KBM-7 (cell line): ENCODE results near the gene GNB1.
"Not testable (repeated sequence)": the region's sequence is repeated elsewhere in the genome, so short reads cannot be mapped to it uniquely, and the experiment has no call there.

ENCODE experiments used
- DNase-seq: peaks from one replicate; pipeline ENCODE4 v3.0.0-alpha.2; 2015
- in situ Hi-C: fragments of 300-500 bp; cut with MboI; formaldehyde crosslinking; loops from 2 replicates; pipeline ENCODE4 v1.14.3; 2020; ENCODE audit warnings: low sequenced_read_pairs, low pct_unique_long_range_greater_than_20kb, mixed read lengths

Gene GNB1

DNA sequence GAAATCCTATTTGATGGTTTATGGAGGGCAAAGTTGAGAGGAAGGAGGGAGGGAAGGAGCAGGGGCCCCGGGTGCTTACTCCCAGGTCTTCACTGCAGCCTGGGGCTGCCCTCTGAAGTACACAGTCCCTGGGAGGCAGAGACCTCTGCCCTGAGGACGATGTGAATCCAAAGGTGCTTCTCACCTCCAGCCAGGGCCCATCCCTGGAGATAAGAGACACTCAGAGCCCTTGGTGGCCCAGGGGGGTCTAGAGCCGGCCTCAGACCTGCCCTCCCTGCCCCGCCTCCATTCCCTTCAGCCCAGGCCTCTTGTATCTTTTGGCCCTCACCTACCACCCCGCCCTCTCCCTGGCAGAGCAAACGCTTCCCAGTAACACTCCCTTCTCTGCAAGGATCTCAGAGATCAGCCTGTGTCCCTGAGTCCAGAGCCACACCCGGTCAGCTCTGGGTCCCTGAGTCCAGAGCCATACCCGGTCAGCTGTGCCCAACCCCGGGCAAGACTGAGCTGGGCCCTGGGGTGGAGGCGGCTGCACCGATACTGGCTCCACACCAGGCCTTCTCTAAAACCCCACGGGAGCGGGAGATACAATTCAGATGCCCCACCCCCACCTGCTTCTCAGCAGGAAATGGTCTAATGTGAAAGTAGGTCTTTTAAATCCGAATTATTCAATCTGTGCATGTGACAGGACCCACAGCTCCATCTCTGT lies 3.6 kb upstream of the GNB1 start:
- DNase-seq: no peak
- in situ Hi-C loops: no loop called here

DNA sequence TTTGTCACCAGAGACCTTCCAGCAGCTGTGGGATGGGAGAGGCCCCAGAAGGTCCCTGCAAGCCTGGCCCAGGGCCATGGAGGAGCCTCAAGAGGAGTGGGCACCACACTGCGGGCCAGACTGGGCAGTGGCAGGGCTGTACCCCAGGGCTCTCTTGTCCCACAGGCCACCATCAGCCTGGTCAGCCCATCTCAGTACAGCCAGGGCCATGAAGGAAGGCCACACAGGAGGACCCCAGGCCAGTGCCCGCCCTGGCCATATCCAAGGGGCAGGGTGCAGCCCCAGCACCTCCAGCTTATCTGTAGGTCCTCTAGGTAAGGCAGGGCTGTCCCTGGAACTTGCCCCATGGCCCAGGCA lies 3.1 kb upstream of the GNB1 start:
- in situ Hi-C loops: no loop called here
- DNase-seq: no peak

DNA sequence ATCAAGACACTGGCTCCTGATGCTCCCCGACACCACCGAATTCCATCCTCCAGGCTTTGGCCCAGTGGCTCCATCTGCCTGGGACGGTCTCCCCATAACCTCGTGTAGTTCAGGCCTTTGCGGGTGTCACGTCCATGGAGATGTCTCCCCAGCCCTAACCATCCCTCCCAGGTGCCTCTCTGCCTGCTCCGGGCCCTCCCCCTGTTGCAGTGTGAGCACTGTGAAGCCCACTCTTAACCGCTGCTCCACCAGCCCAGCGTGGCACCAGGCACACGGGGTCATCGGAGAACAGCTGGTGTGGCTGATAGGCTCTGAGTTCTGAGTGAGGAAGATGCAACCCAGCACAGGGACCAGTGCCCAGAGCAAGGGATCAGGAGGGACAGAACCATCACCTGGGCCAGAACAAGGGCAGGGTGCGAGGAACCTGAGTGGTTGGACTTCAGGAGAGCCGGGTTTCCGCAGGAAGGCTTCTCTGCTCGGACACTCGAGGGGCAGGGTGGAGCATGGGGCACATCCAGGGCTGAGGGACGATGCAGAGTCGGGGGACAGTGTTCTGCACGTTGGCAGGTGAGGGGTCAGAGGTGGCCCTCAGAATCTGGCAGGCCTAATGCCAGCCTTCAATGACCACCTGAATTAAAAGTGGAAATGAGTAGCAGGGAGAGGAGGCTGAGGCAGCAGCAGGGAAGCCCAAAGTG lies 2.6 kb upstream of the GNB1 start:
- in situ Hi-C loops: no loop called here

DNA sequence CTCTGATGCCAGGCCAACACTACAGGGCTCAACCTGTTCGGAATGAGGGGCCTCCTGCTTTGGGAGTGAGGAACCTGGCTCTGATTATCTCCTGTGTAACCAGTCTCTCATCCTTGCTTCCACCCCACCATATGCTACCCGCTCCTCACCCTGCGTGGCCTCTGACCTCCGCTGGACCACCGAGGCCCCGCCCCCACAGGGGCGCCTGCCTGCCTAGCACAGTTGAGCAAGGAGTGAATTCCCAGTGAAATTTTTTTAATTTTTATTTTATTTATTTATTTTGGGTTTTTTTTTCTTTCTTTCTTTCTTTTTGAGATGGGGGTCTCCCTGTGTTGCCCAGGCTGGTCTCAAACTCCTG lies 1.9 kb upstream of the GNB1 start:
- DNase-seq: no peak
- in situ Hi-C loops: no loop called here

More for the DNA sequence above, 2.6 kb upstream of the GNB1 start:
- DNase-seq: no peak

DNA sequence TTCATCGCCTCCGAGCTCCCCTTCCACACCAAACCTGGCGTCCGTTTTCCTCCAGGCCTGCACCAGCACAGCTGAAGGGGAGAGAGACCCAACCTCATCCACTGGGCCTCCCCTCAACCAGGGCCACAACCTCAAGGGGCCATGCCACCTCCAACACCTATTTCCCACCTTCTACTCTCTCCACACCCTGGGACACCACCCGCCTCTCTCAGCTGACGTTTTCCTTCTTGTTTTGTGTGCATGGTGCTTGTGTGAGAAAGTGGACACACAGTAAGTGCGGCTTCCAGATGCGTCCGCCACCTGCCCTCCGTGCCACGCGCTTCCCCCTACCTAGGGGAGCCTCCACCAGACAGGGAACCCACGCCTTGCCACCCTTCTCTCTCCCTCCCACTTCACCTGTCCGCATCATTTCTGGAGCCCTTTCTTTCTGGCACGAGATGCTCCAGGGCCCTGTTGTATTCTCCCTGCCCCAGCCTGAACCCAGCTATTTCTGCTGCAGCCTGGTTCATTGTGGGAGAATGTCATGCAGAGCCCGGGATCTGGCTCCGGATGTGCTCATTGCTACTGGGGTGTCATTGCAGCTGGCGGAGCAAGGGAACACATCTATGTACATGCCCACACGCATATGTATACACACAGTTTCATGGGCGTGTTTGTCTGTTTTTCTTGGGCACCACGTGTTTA lies 1.3 kb upstream of the GNB1 start:
- in situ Hi-C loops: no loop called here
- DNase-seq: no peak

DNA sequence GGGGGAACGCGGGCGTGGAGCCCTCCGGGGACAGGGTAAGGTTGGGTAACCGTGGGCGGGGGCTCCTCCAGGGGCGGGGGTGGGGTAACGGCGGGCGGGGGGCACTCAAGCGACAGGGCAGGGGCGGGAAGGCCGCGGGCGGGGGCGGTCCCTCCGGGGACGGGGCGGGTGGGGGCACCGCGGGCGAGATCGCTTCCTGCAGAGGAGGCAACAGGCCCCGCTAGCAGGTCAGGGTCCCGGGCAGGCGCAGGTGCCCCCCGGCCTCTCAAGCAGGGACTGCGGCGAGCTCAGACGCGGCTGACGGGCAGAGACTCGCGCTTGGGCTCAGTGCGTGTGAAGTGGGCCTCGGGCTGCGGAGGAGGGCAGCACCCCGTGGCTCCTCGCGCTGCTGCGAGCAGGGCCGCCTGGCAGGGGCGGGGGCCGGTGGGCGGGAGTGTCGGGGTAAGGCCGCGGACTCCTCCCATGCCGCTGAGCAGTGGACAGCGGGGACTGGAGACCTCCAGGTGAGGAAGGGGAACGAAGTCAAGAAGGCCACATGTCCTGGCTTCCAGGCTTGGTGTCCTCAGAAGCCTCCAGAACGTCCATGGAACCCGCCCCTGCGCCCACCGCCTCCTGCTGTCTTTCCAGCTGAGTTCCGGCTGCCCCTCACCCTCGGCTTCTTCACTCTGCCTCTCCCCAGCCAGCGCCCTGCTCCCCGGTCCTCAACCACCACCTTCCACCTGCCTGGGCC lies 627 bp upstream of the GNB1 start:
- in situ Hi-C loops: no loop called here
- peak; percentile 57 for DNase-seq

DNA sequence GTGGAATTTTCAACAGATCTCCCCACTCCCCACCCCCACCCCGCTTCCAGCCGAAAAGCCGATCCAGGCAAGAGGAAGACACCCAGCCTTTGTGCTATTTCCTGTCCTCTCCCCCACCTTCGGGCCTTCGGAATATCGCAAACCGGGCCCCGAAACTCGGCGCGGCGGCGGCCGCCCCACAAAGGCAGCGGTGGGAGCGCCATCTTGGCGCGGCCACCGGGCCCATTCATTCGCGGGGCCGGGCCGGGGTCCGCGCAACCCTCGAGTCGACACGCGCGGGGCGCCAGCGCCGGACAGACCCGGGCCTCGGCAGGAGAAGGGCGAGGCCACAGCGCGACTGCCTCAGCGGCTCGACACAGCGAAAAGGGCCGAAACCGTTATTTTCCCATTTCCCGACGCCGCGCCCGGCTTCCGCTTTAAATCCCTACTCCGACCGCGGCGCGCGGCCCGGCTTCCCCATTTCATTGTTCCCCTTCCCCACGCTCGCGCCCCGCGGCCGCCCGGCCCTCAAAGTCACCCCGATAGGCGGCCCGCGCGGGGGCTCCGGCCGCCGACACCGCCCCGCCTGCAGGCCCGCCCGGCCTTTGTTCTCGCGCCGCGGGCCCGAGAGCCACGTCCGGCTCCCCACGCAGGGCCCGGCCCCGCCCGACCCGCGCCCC lies 911 bp downstream of the GNB1 start:
- in situ Hi-C loops: no loop called here
- DNase-seq: peak; percentile 73

DNA sequence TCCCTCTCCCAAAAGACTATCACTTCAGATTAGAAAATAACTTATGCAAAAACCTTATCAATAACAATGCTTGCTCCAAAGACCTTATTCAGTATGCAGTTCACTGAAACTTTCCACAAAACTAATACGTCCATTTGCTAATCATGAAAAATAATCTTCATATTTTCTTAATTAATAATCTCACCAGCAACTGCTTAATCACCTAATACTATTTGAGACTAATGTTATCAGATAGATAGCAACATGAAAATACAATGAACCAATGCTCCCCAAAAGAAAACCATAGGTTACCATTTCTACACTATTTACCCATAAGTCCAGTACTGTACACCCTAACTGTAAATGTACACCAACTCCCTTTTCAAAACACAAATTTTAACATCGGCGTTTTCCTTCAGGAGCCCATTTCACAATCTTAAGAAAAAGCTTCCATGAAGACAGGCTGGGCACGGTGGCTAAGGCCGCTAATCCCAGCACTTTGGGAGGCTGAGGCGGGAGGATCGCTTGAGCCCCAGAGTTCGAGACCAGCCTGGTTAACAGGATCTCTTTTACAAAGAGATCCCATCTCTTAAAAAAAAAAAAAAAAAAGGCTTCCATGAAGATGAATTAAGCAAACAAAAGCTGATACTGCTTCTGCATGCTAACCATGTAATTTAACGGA lies 1.7 kb downstream of the GNB1 start:
- DNase-seq: peak; percentile 42
- in situ Hi-C loops: no loop called here

DNA sequence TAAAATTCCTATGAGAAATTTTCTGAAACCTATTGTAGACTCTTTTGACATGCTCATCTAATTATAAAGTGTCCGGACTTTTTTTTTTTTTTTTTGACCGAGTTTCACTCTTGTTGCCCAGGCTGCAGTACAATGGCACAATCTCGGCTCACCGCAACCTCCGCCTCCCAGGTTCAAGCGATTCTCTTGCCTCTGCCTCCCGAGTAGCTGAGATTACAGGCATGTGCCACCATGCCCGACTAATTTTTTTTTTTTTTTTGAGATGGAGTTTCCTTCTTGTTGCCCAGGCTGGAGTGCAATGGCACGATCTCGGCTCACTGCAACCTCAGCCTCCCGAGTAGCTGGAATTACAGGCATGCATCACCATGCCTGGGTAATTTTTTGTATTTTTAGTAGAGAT lies 7.0 kb downstream of the GNB1 start:
- in situ Hi-C loops, DNase-seq: not testable (repeated sequence)

DNA sequence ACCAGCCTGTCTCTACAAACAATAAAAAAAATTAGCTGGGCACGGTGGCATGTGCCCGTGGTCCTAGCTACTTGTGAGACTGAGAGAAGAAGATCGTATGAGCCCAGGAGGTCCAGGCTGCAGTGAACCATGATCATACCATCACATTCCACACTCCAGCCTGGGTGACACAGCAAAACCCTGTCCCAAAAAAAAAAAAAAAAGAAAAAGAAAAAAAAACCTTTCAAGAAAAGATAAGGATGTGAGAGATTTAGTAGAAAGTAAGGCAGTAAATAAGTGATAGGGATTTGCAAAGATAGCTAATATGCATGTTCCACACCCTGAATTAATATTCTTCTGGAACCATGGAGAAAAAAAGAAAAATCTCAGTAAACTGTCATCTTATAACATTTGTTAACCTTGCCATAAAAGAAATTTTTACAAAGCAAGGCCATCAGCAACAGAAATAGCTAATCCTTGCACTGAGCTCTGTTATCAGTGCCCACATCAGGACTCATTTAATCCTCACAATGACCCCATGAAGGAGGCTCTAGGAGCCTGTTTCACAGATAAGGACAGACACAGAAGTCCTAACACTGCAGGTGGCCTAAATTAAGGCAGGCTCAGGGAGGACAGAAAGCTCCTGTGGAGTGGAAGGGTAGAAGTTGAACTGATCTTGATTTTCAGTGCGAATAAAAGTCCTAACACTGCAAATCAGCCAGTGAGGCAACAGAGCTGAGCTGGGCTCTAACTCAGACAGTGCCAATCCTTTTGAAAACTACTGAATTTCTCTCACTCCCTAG lies 7.6 kb downstream of the GNB1 start:
- DNase-seq: peak; percentile 35
- in situ Hi-C loops: no loop called here

DNA sequence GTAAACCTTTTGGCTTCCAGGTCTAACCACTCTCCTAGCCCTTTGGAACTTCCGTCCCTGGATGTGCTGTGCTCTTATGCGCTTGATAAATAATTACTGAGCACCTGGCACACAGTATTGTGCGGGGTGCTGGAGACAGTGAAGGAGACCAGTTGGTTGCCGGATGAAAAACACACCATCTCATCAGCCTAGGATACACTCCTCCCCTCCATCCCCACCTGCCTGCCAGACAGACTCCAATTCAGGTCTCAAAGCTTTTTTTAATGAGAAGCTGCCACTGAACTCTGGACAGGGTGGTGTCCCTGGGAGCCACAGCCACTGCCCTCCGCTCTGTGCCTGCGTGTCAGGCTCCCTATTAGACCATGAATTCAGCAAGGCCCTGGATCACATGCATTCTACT lies 9.2 kb downstream of the GNB1 start:
- DNase-seq: no peak
- in situ Hi-C loops: no loop called here

DNA sequence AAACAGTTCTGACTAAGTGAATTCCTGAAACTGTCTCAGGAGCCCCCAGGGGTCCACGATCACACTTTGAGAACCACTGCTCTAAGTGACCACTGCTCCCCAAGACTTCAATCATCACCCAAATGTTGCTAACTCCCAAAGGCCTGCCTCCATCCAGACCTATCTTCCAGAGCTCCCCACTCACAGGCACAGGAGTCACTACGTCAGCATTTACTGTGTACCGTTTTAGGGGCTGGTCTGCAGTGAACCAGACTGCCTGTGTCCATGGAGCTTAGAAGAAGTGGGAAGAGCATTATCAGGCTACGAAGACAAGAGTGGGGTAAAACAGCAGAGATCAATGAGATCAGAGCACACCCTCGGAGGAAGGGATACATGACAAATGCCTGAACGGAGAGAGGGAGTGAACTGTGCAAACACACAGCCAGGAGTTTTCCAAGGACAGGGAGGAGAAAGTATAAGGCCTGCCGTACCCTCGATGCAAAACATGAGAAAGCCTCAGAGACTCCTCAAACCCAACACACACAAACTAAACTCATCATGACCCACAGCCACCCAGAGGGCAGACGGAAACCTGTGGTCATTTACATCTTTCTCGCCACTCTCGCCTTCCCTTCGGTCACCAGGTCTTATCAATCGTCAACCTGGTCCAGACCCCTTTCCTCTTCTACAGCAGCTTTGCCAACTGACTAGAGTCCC lies 10.1 kb downstream of the GNB1 start:
- in situ Hi-C loops: no loop called here
- DNase-seq: no peak

DNA sequence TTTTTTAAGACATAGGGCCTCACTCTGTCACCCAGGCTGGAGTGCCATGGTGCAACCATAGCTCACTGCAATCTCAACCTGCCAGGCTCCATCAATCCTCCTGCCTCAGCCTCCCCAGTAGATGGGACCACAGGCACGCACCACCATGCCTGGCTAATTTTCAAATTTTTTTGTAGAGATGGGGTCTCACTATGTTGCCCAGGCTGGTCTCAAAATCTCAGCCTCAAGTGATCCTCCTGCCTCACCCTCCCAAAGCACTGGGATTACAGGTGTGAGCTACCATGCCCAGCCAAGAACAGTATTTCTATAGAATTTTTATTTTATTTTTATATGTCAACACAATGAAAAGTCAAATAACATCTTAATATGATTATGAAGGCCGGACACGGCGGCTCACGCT lies 10.9 kb downstream of the GNB1 start:
- no peak for DNase-seq
- in situ Hi-C loops: no loop called here

DNA sequence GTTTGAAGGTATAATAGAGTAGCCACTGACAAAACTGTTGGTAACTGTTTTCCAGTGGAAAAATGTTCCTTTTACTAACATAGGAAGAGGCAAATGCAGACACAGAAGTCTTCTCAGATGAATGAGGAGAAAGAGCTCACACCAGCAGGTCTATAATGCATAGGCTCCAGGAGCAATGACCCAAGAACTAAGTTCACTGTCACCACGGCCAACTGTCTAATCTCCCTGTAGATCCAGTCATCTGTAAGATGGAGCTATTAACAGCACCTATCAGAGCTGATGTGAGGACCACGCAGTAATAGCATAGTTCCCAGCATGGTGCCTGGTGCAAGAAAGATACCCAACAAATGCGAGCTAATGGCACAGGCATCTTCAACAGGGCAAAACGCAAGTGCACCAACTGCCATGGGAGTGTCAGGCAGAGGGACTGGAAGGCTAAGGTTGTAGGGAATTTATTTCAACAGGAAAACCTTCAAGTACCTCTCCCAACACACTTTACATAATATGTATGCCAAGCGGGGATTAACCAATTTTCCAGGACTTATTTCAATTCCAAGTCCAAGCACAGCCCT lies 12.9 kb downstream of the GNB1 start:
- DNase-seq: no peak
- in situ Hi-C loops: no loop called here

DNA sequence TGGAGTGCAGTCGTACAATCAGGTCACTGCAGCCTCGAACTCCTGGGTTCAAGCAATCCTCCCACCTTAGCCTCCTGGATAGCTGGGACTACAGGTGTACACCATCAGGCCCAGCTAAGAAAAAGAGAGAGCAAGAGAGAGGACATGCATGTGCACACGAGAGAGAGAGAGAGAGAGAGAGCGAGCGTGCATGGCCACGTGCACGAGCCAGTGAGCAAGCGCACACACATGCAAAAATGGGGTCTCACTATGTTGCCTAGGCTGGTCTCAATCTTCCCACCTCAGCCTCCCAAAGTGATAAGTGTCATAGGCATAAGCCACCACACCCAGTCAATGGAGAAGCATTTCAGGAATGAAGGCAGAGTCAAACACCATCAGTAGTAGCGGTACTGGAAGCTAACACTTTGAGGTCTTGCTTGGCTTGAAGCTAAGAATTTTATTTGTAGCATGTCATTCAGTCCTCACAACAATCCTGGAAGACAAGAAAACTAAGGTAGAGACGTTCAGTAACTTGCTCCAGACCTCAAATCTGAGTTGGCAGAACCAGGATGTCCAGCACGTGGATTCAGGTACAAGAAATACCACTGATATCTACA lies 14.5 kb downstream of the GNB1 start:
- DNase-seq: no peak
- in situ Hi-C loops: no loop called here

DNA sequence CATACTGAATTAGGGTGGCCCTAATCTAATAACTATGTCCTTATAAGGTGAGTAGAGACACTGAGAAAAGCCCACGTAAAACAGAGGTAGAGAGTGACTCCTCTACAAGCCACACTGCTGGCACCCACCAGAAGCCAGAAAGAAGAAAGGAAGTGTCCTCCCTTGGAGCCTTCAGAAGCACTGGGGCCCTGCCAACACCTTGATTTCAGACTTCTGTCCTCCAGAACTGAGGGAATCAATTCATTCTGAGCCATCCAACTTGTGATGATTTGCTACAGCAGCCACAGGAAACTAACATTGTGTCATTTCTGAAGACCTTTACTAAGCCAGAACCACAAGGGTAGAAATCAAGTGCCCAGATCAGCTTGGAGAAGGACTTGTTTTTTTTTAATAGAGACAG lies 15.0 kb downstream of the GNB1 start:
- DNase-seq: no peak
- in situ Hi-C loops: no loop called here

DNA sequence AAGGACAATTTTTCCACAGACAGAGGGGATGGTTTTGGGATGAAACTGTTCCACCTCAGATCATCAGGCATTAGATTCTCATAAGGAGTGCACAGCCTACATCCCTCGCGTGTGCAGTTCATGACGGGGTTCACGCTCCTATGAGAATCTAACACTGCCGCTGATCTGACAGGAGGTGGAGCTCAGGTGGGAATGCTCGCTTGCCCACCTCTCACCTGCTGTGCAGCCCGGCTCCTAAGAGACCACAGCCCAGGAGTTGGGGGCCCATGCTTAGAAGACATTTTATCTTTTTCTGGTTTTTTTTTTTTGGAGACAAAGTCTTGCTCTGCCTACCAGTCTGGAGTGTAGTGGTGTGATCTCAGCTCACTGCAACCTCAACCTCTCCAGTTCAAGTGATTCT lies 16.0 kb downstream of the GNB1 start:
- DNase-seq: no peak
- in situ Hi-C loops: no loop called here
